AG09319 (cell line): ENCODE results near the gene HES1.

Source experiments
- DNase-seq: peaks from one replicate; pipeline ENCODE4 v3.0.0-alpha.2; 2010; ENCODE audit warnings: low read depth; ENCODE audit errors: extremely low read depth
- CTCF ChIP-seq: IDR thresholded peaks from 2 replicates; pipeline ENCODE4 v1.5.1; 2011; ENCODE audit warnings: low read depth, mild to moderate bottlenecking, inconsistent platforms, low read length, moderate library complexity

HES1 gene

GRCh38 chr3:194129581-194130133 is 6.3 kb upstream of the HES1 start:
- no peak for TF ChIP-seq CTCF
- no peak for DNase-seq

GRCh38 chr3:194130188-194130587 is 5.8 kb upstream of the HES1 start:
- TF ChIP-seq CTCF = no peak
- no peak for DNase-seq

DNA sequence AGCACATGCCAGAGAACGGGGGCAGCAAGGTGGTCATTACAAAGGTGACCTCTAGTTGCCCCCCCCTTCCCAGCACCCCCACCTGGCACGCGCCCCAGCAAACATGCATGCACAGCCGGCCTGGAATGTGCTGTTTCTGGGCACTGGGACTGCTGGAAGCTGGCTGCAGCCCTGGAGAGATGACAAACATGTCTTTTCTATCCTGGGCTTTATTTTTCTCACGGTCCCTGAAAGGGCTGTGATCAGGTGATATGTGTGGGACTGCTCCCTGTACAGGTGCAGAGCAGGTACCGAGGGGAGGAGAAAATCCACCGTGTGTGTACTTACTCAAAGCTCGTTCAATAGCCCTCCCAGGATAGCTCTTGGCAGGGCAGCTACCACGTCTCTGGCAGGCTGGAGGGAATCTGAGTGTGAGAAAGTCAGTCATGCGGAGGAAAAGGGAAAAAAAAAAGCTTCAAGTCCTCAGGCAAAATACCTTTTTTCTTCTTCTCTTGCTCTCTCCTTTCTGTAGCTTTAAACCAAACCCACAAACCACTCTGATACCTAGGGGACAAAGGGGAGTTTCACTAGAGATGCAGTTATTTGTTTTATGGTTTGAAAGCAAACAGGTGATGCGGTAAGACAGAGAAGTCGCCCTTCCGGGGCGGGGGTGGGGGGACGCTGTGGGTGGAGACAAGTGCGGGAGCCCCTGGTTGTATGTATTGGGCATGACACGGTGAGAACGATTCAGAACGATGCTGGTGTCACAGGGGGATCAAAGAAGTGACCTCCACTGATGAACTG is 5.0 kb upstream of the HES1 start:
- no peak for TF ChIP-seq CTCF
- DNase-seq = no peak

DNA sequence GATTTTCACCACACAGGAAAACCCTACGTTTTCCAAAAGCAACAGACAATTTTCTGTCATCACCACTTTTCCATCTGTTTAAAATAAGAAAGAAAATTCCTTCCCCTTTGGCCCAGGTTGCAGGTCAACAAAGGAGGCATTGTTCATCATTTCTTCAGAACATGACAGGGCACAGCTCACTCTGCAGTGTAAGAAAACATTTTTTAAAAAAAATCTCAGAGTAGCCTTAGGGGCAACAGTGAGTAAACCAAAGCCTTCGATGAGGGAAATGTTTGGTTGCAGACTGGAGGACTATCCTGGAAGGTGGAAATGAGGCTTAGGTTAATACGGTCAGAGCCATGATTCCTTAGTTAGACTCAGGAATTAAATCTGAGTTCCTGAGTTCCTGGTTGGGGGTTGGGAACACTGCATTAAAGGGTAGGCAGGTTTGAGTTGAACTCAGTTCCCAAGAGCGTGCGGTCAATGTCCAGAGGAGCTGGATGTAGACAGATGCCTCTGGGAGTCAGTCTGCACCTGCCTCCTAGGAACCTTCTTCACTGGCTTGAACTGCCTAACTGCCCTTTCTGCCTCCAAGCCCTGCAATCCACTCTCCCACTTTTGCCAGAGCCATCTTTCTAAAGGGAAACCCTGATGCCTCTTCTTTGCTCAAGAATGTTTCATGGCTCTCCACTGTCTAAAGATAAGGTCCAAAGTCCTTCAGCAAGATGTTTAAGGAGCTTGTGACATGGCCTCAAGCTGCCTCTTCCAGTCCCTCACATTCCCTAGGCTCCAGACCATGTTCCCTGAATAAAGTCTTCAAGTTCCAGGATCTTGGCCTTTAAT is 3.3 kb upstream of the HES1 start:
- TF ChIP-seq CTCF = no peak
- no peak for DNase-seq

- TF ChIP-seq CTCF = no peak
- no peak for DNase-seq
Observed at GRCh38 chr3:194133661-194134230, 2.2 kb upstream of the HES1 start.

GRCh38 chr3:194134231-194134756 is 1.7 kb upstream of the HES1 start:
- TF ChIP-seq CTCF = no peak
- no peak for DNase-seq
